HG02571 (cell line): ENCODE results near the gene FCGR3B.
A peak's percentile ranks its signal among the peaks of the same experiment; 100 is the strongest.
"Not testable (repeated sequence)": the region's sequence is repeated elsewhere in the genome, so short reads cannot be mapped to it uniquely, and the experiment has no call there.

Experiments used
- ATAC-seq: cut with Tn5 transposase; IDR thresholded peaks from one replicate; pipeline ENCODE4 v1.9.1; 2021; ENCODE audit warnings: mild to moderate bottlenecking, moderate library complexity; ENCODE audit not compliant: unreplicated experiment

FCGR3B gene

GRCh38 chr1:161631076-161631475 lies at the start of gene FCGR3B:
FCGR3B (minus strand) TSS chr1:161631176; CDS start chr1:161631094, 82 bp downstream.
- ATAC-seq = no peak

- ATAC-seq = no peak
Observed at GRCh38 chr1:161678500-161678899, 47.5 kb upstream of the FCGR3B start.

- no peak for ATAC-seq
Observed at GRCh38 chr1:161676958-161677689, 46.1 kb upstream of the FCGR3B start.

- ATAC-seq = no peak
Observed at GRCh38 chr1:161676441-161676840, 45.5 kb upstream of the FCGR3B start.

- not testable (repeated sequence) for ATAC-seq
Observed at GRCh38 chr1:161674908-161675307, 43.9 kb upstream of the FCGR3B start.

- ATAC-seq = not testable (repeated sequence)
Observed at GRCh38 chr1:161674447-161674846, 43.5 kb upstream of the FCGR3B start.

GRCh38 chr1:161673437-161673836 lies 42.5 kb upstream of the FCGR3B start:
- not testable (repeated sequence) for ATAC-seq

- ATAC-seq = not testable (repeated sequence)
Observed at GRCh38 chr1:161671045-161672020, 40.4 kb upstream of the FCGR3B start.

- not testable (repeated sequence) for ATAC-seq
Observed at GRCh38 chr1:161664689-161665088, 33.7 kb upstream of the FCGR3B start.

- peak; percentile 18 for ATAC-seq
Observed at GRCh38 chr1:161663569-161663968, 32.6 kb upstream of the FCGR3B start.

- ATAC-seq = peak; percentile 65
Observed at GRCh38 chr1:161662684-161663339, 31.8 kb upstream of the FCGR3B start, which contains the start of gene FCGR2B. FCGR2B (plus strand) TSS chr1:161663143; CDS start chr1:161663242, 99 bp downstream.

GRCh38 chr1:161661660-161662311 lies 30.8 kb upstream of the FCGR3B start:
- ATAC-seq = not testable (repeated sequence)

- not testable (repeated sequence) for ATAC-seq
Observed at GRCh38 chr1:161658524-161658923, 27.5 kb upstream of the FCGR3B start.

GRCh38 chr1:161653971-161654370 lies 23.0 kb upstream of the FCGR3B start:
- not testable (repeated sequence) for ATAC-seq

GRCh38 chr1:161653541-161653940 lies 22.6 kb upstream of the FCGR3B start:
- not testable (repeated sequence) for ATAC-seq

GRCh38 chr1:161647507-161648360 lies 16.8 kb upstream of the FCGR3B start:
- not testable (repeated sequence) for ATAC-seq

GRCh38 chr1:161644855-161645254 lies 13.9 kb upstream of the FCGR3B start:
- not testable (repeated sequence) for ATAC-seq

GRCh38 chr1:161643481-161644208 lies 12.7 kb upstream of the FCGR3B start:
- not testable (repeated sequence) for ATAC-seq

GRCh38 chr1:161642697-161643096 lies 11.7 kb upstream of the FCGR3B start:
- ATAC-seq = not testable (repeated sequence)
